Activated T-cell treated with anti-CD3 and anti-CD28 coated beads for 48 hours (primary cell): ENCODE results near the gene CPLANE2.
A peak's percentile ranks its signal among the peaks of the same experiment; 100 is the strongest.
"Not testable (repeated sequence)": the region's sequence is repeated elsewhere in the genome, so short reads cannot be mapped to it uniquely, and the experiment has no call there.

ENCODE experiments used
- DNase-seq: peaks from one replicate; pipeline ENCODE4 v3.0.0-alpha.2; 2020; ENCODE audit warnings: low read depth

The CPLANE2 gene

DNA sequence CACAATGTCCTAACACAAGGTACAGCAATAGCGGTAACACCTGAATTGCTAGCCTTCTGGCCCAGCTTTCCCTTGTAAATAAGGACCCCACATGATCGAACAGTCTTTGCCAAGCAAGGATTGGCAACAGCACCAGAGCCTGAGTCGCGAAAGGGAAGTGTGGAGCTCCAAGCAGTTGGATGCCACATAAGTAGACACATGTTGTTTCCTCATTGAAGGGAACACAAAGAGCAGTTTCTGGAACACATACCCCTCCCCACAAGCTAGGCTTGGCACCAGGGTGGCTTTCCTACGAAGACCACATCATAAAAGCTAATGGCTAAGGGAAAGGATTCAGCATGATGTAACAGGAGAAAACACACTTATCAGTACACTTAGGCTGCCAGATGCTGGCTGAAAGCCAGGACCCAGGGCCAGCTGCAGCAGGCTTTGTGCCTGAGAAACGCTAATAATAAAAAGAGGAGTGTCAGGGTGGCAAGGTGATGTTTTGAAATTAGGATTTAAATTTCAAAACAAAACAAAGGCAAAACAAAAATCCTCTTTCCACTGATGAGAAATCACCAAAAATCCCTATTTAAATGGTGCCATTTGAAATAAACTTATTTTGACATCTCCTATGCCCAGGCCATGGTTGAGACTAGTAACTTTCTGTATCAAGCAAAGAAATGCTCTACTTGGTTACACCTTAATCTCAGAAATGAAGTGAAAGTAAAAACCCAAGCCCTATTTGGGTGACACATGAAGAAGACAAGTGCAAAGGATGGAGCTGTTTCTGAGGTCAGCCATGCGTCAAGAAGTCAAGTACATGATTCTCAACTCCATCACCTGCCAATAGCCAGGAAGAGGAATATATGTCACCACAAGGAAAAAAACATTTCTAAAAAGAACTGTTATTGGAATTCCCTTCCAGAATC, 11.9 kb upstream of the CPLANE2 start:
- no peak for DNase-seq

- no peak for DNase-seq
Observed at GRCh38 chr1:16248007-16248436, 11.0 kb upstream of the CPLANE2 start.

GRCh38 chr1:16247441-16247840, 10.5 kb upstream of the CPLANE2 start:
- DNase-seq, result no peak

DNA sequence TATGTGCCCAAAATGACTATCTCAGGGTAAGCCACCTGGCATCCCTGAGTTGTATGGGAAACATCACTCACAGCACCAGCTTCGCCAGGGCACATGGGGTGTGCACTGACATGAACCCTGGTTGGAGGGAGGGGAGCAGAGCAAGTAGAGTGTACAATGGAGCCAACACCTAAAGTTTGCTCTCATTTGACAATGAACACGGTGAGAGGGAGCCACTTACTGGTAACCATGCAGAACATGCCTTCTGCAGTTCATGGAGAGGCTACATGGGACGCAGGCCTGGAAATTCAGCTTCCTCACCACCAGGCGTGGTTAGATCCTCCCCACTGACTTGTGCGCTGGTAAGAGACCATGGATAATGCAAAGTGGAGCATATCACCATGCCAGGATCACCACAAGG, 10.0 kb upstream of the CPLANE2 start:
- DNase-seq, result no peak

DNA sequence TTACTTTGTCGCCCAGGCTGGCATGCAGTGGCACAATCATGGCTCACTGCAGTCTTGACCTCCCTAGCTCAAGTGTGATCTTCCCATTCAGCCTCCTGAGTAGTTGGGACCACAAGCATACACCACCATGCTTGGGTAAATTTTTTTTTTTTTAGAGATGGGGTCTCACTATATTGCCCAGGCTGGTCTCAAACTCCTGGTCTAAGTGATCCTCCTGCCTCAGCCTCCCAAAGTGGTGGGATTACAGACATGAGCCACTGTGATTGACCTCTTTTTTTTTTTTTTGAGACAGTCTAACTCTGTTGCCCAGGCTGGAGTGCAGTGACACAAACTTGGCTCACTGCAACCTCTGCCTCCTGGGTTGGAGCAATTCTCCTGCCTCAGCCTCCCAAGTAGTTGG, 9.3 kb upstream of the CPLANE2 start:
- DNase-seq, result not testable (repeated sequence)

- DNase-seq, result no peak
Observed at GRCh38 chr1:16245476-16246196, 8.7 kb upstream of the CPLANE2 start.

- no peak for DNase-seq
Observed at GRCh38 chr1:16244650-16245285, 7.8 kb upstream of the CPLANE2 start.

GRCh38 chr1:16243936-16244649, 7.1 kb upstream of the CPLANE2 start:
- DNase-seq, result peak; percentile 59

DNA sequence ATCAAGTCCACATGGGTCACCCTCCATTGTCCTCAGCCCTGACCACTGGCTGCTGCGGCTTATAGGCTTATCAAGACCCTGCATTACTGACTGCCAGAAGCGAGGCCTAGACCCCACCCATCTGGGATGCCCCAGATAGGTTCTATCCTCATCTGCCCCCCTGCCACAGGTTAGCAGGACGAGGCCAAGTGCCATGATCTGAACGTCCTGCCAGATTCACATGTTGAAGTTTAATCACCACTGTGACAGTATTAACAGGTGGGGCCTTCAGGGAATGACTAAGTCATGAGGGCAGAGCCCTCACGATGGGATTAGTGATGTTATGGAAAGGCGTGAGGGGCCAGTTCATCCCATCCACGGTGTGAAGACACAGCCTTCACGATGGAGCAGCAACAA, 6.2 kb upstream of the CPLANE2 start:
- DNase-seq, result no peak

- DNase-seq, result no peak
Observed at GRCh38 chr1:16242556-16243214, 5.7 kb upstream of the CPLANE2 start.

DNA sequence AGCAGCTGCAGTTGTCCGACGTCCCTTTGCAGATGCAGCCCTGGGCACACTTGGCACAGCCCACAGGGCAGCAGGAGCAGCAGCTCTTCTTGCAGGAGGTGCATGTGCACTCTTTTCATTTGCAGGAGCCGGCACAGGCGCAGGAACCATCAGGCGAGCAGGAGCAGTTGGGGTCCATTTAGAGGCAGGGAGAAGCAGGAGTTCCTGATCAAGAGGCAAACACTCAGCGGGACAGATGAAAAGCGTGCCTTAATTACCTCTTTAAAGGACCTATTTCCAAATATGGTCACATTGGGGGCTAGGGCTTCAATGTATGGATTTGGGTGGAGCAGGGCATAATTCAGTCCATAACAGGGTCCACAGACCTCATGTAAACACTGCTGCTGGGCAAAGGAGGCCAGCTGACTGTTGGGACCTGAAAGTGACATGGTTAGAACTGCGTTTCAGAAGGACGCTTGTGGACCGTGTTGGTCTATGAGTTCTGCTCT, 4.3 kb upstream of the CPLANE2 start:
- no peak for DNase-seq

DNA sequence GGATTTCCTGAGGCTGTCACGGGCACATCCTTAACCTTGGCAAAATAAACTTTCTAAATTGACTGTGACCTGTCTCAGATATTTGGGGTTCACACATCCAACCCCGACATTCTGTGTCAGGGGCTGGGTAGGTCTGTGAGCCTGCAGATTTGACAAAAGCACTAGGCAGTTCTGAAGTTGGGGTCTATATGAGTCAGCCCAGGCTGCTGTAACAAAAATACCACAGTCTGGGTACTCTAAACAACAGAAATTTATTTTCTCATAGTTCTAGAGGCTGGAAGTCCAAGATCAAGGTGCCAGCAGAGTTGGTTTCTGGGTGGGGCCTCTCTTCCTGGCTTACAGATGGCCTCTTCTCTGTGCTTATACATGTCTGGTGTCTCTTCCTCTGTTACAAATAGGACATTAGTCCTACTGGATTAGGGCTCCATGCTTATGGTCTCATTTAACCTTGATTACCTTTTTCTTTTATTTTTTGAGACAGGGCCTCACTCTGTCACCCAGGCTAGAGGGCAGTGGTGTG, 3.0 kb upstream of the CPLANE2 start:
- DNase-seq, result no peak

DNA sequence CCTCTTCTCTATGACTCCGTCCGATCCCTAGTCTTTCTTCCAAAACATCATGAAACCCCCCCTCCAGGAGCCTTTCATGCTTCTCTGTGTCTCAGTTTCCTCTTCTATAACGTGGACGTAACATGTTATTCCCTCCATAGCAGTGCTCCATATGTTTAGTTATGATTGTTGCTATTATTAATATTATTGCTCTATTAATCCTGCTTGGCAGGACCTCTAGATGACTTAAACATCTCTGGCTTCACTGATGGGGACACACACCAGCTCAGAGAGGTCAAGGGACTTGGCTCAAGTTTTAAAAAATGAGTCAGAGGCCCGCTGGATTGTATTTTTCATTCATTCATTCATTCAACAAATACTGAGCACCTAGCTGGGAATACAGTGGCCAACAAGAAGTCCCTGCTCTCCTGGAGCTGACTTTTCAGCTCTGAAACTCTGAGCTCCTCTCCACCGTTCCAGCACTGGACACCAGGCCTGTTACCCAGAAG, 404 bp upstream of the CPLANE2 start:
- no peak for DNase-seq

DNA sequence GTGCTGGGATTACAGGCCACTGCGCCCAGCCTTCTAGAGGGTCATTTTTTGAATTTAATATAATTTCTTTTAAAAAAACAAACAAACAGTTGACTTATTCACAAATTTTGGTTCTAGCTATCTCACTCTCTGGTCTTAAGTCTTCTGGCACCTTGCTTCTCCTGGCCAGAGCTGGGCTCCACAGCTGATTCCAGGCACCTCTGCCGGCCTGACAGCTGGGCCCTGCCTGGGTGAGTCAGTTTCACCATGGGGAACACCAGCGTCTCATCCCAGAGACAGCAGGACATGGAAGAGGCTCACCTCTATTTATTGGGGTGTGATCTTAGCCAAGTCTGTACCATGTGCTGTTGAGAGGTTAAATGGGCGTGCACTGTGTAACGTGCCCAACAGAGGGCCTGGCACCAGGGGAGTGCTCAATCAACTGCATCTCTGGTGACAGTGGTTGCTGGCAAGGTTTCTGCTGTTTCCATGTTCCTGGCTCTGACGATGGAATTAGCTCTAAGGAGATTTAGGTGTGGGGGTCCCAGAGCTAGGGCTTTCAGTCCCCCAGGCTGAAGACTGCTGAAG, 956 bp downstream of the CPLANE2 start:
- DNase-seq, result peak; percentile 35

DNA sequence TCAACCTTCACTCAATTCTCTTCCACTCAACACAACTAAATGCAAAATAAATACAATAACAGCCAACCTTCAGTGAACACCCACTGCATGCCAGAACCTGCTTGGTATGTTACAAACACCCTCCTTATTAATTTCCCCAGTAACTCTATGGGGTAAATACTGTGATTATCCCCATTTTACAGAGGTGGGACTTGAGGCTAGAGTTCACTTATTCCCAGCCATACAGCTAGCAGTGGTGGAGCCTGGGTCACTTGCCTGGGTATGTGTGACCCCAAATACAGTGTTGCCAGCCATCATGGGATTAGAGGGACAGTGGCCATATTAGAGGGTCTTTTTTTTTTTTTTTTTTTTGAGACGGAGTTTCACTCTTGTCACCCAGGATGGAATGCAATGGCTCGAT, 1.6 kb downstream of the CPLANE2 start:
- no peak for DNase-seq

DNA sequence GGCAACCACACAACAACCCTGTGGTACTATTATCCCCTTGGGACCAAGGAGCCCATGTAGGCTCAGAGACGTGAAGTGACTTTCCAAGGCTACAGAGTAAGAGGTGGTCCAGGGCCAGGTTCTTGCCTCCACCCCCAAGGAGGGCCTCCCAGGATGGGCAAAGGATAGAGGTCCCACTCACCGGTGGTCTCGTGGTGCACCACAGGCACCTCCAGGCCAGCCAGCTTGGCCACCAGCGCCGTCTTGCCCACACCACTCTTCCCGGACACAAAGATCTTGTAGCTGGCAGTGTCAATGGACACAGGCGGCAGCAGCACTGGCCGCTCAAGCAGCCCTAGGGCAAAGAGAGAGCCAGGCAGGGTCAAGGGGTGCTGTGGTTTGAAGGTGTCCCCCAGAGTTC, 3.6 kb downstream of the CPLANE2 start:
- DNase-seq, result no peak

DNA sequence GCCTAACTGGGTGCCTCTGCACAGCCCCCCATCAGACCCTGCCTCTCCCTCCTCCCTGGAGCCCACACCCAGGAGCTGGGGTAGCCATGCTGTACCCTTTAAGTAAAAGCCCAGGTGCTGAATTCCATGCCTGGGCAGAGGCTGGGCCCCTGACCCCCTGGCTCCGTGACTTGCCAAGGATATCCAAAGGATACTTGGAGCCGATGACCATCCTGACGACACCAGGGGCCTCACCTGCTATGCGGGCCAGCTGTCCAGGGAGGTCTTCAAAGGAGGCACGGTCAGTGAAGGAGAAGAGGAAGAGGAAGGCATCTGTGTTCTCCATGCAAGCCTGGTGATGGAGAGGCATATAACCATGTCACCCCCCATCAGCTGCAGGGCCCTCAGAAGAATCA, 4.7 kb downstream of the CPLANE2 start:
- no peak for DNase-seq

- DNase-seq, result no peak
Observed at GRCh38 chr1:16231331-16232315, 5.4 kb downstream of the CPLANE2 start.

GRCh38 chr1:16230744-16231143, 6.2 kb downstream of the CPLANE2 start:
- no peak for DNase-seq
